ENCODE measurements around the gene CADM1.
A peak's percentile ranks its signal among the peaks of the same experiment; 100 is the strongest.

The CADM1 gene

DNA sequence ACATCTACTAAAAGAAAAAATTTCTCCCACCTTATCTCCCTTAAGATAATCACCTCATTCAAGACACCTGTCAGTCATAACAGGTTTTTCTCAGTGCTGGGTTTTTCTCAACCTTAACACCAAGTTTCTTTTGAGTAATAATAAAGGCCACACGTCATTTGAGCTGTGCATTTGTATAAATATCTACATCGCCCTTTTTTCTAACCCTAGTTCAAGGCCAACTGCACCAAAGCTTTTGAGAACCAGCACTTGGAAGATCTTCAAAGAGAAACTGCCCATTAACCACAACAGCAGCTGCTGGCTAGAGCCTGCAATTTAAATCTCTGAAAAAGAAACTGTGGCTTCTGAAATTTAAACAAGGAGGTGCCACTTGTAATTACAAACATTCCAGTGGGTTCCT is 6.9 kb downstream of the CADM1 start:
- Histone ChIP-seq H4K20me1 (ENCODE audit: insufficient read depth, low read length) (peaks cover 7% of the 10 kb centered on the region; the same call in 1 of the 2 replicates), H3K4me3 (ENCODE audit: low read length) (peak overlapping the region; percentile 5; the same call in 1 of the 2 replicates), H3K27me3 (replicated peaks; ENCODE audit: insufficient read depth, low read length) (no peaks in the 10 kb centered on the region), H3K9me3 (replicated peaks; ENCODE audit: insufficient read depth, low read length) (no peaks in the 10 kb centered on the region), H3K36me3 (replicated peaks; ENCODE audit: insufficient read depth, low read length) (no peaks in the 10 kb centered on the region; the same call in 1 of the 2 replicates), H3K9ac (ENCODE audit: low read length) (peak overlapping the region; percentile 20; the same call in 1 of the 2 replicates), H3K9me2 (replicated peaks; ENCODE audit: insufficient read depth, low read length) (no peaks in the 10 kb centered on the region), H2AFZ (ENCODE audit: low read length) (no peak overlapping the region), H3F3A (ENCODE audit: insufficient read depth, low read length) (peaks cover 24% of the 10 kb centered on the region), H3K4me2 (ENCODE audit: low read depth, low read length) (peak overlapping the region; percentile 68), H3K79me2 (ENCODE audit: low read length) (peaks cover 99% of the 10 kb centered on the region), H3K27ac (ENCODE audit: low read length) (peak overlapping the region; percentile 66), H3K4me1 (ENCODE audit: low read length) (peaks cover 38% of the 10 kb centered on the region)
- no peak for TF ChIP-seq EZH2 (optimal IDR thresholded peaks at IDR 0.05; ENCODE audit: low read depth, low read length)
- TF ChIP-seq, protein P1, sequence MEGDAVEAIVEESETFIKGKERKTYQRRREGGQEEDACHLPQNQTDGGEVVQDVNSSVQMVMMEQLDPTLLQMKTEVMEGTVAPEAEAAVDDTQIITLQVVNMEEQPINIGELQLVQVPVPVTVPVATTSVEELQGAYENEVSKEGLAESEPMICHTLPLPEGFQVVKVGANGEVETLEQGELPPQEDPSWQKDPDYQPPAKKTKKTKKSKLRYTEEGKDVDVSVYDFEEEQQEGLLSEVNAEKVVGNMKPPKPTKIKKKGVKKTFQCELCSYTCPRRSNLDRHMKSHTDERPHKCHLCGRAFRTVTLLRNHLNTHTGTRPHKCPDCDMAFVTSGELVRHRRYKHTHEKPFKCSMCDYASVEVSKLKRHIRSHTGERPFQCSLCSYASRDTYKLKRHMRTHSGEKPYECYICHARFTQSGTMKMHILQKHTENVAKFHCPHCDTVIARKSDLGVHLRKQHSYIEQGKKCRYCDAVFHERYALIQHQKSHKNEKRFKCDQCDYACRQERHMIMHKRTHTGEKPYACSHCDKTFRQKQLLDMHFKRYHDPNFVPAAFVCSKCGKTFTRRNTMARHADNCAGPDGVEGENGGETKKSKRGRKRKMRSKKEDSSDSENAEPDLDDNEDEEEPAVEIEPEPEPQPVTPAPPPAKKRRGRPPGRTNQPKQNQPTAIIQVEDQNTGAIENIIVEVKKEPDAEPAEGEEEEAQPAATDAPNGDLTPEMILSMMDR (IDR thresholded peaks at IDR 0.05; ENCODE audit: low read length): no peak
- no peak for TF ChIP-seq EZH2phosphoT487 (IDR thresholded peaks at IDR 0.05; ENCODE audit: low read length)
- peak; percentile 89 for DNase-seq

DNA sequence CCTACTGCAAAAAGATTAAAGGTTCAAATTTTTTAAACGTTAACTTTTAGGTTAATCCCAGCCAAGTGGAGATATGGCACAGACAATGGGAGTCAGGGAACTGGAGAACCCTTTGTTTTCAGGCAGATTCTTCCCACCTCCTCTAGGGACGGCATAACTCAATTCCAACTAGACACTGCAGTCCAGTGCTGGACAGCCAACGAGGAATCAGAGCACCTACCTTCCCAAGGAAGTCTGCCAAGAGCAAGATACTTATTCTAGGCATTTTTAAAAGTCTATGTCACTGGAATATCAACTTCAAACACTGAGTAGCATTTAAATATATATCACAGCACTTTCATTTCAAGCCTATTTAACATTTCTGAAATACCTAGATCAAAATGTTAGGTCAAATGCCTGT is 7.3 kb downstream of the CADM1 start:
- Histone ChIP-seq H3F3A (ENCODE audit: insufficient read depth, low read length) (peaks cover 22% of the 10 kb centered on the region), H3K27me3 (replicated peaks; ENCODE audit: insufficient read depth, low read length) (no peaks in the 10 kb centered on the region), H3K36me3 (replicated peaks; ENCODE audit: insufficient read depth, low read length) (no peaks in the 10 kb centered on the region; the same call in 1 of the 2 replicates), H3K9me2 (replicated peaks; ENCODE audit: insufficient read depth, low read length) (no peaks in the 10 kb centered on the region), H2AFZ (ENCODE audit: low read length) (no peak overlapping the region), H3K79me2 (ENCODE audit: low read length) (peaks cover 98% of the 10 kb centered on the region), H3K9me3 (replicated peaks; ENCODE audit: insufficient read depth, low read length) (no peaks in the 10 kb centered on the region), H4K20me1 (ENCODE audit: insufficient read depth, low read length) (peaks cover 7% of the 10 kb centered on the region; the same call in 1 of the 2 replicates), H3K9ac (ENCODE audit: low read length) (peak overlapping the region; percentile 20; the same call in 1 of the 2 replicates), H3K4me2 (ENCODE audit: low read depth, low read length) (peak overlapping the region; percentile 68), H3K4me1 (ENCODE audit: low read length) (peaks cover 38% of the 10 kb centered on the region), H3K27ac (ENCODE audit: low read length) (peak overlapping the region; percentile 66), H3K4me3 (ENCODE audit: low read length) (peak overlapping the region; percentile 5; the same call in 1 of the 2 replicates)
- no peak for DNase-seq
- no peak for TF ChIP-seq EZH2phosphoT487 (IDR thresholded peaks at IDR 0.05; ENCODE audit: low read length)
- TF ChIP-seq, protein P1 (IDR thresholded peaks at IDR 0.05; ENCODE audit: low read length): no peak
- no peak for TF ChIP-seq EZH2 (optimal IDR thresholded peaks at IDR 0.05; ENCODE audit: low read depth, low read length)

- no peaks in the 10 kb centered on the region; the same call in 1 of the 2 replicates for H4K20me1 ChIP-seq (ENCODE audit: insufficient read depth, low read length)
These were observed 10.3 kb downstream of the CADM1 start for GRCh38 chr11:115493905-115494304.

More at GRCh38 chr11:115493905-115494304, 10.3 kb downstream of the CADM1 start:
- peaks cover 29% of the 10 kb centered on the region for H3K4me1 ChIP-seq (ENCODE audit: low read length)
- H3K4me2 ChIP-seq (ENCODE audit: low read depth, low read length): no peak overlapping the region
- TF ChIP-seq EZH2phosphoT487 (IDR thresholded peaks at IDR 0.05; ENCODE audit: low read length) (no peak), EZH2 (optimal IDR thresholded peaks at IDR 0.05; ENCODE audit: low read depth, low read length) (no peak)
- TF ChIP-seq, protein P1 (IDR thresholded peaks at IDR 0.05; ENCODE audit: low read length): no peak
- H3K36me3 ChIP-seq (replicated peaks; ENCODE audit: insufficient read depth, low read length): peaks cover 4% of the 10 kb centered on the region; the same call in 1 of the 2 replicates
- no peaks in the 10 kb centered on the region for H3K27me3 ChIP-seq (replicated peaks; ENCODE audit: insufficient read depth, low read length)
- peaks cover 15% of the 10 kb centered on the region for H3F3A ChIP-seq (ENCODE audit: insufficient read depth, low read length)
- no peaks in the 10 kb centered on the region for H3K9me3 ChIP-seq (replicated peaks; ENCODE audit: insufficient read depth, low read length)
- no peak for DNase-seq
- H2AFZ ChIP-seq (ENCODE audit: low read length): no peak overlapping the region
- H3K4me3 ChIP-seq (ENCODE audit: low read length): no peak overlapping the region
- H3K9ac ChIP-seq (ENCODE audit: low read length): no peak overlapping the region
- H3K9me2 ChIP-seq (replicated peaks; ENCODE audit: insufficient read depth, low read length): no peaks in the 10 kb centered on the region
- peaks cover 95% of the 10 kb centered on the region for H3K79me2 ChIP-seq (ENCODE audit: low read length)
- no peak overlapping the region for H3K27ac ChIP-seq (ENCODE audit: low read length)
